ENCODE results near the gene MAB21L2.
A peak's percentile ranks its signal among the peaks of the same experiment; 100 is the strongest.

Gene MAB21L2

GRCh38 chr4:150582873-150583286, 929 bp downstream of the MAB21L2 start:
- peak overlapping the region; percentile 89 for H3K4me3 ChIP-seq (ENCODE audit: low read length)
- no peak for DNase-seq (ENCODE audit: low read depth)
- TF ChIP-seq, protein P1, sequence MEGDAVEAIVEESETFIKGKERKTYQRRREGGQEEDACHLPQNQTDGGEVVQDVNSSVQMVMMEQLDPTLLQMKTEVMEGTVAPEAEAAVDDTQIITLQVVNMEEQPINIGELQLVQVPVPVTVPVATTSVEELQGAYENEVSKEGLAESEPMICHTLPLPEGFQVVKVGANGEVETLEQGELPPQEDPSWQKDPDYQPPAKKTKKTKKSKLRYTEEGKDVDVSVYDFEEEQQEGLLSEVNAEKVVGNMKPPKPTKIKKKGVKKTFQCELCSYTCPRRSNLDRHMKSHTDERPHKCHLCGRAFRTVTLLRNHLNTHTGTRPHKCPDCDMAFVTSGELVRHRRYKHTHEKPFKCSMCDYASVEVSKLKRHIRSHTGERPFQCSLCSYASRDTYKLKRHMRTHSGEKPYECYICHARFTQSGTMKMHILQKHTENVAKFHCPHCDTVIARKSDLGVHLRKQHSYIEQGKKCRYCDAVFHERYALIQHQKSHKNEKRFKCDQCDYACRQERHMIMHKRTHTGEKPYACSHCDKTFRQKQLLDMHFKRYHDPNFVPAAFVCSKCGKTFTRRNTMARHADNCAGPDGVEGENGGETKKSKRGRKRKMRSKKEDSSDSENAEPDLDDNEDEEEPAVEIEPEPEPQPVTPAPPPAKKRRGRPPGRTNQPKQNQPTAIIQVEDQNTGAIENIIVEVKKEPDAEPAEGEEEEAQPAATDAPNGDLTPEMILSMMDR (conservative IDR thresholded peaks at IDR 0.05; ENCODE audit: low read depth, low read length), result no peak

DNA sequence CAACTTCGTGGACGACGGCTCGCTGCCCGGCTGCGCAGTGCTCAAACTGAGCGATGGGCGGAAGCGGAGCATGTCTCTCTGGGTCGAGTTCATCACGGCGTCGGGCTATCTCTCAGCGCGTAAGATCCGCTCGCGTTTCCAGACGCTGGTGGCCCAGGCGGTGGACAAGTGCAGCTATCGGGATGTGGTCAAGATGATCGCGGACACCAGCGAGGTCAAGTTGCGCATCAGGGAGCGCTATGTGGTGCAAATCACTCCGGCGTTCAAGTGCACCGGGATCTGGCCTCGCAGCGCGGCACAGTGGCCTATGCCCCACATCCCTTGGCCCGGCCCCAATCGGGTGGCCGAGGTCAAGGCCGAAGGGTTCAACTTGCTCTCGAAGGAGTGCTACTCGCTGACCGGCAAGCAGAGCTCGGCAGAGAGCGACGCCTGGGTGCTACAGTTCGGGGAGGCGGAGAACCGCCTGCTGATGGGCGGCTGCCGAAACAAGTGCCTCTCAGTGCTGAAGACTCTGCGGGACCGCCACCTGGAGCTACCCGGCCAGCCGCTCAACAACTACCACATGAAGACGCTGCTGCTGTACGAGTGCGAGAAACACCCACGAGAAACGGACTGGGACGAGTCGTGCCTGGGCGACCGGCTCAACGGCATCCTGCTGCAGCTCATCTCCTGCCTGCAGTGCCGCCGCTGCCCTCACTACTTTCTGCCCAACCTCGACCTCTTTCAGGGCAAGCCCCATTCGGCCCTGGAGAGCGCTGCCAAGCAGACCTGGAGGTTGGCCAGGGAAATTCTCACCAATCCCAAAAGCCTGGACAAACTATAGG, 1.5 kb downstream of the MAB21L2 start:
- no peak for DNase-seq (ENCODE audit: low read depth)
- TF ChIP-seq, protein P1 (conservative IDR thresholded peaks at IDR 0.05; ENCODE audit: low read depth, low read length), result no peak
- peak overlapping the region; percentile 89 for H3K4me3 ChIP-seq (ENCODE audit: low read length)

GRCh38 chr4:150584111-150584915, 2.4 kb downstream of the MAB21L2 start:
- TF ChIP-seq, protein P1 (conservative IDR thresholded peaks at IDR 0.05; ENCODE audit: low read depth, low read length), result no peak
- no peak for DNase-seq (ENCODE audit: low read depth)
- peak overlapping the region; percentile 89 for H3K4me3 ChIP-seq (ENCODE audit: low read length)

DNA sequence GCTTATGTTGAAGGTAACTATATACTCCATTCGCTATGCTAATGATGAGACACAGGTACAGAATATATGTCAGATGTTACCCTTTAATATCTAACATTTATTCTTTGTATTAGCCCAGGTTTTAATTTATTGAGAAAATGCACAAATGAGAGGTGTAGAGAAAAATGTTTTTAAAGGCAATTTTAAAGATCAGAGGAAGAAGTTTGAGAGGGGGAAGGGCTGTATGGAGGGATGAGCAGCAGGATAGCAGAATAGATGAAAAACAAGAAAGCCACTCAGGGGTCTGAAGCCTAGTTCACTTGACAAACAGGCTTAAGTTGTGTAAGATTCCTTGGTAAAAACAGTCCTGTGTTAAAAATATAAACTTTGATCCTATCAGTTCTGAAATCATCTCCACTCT, 3.7 kb downstream of the MAB21L2 start:
- TF ChIP-seq, protein P1 (conservative IDR thresholded peaks at IDR 0.05; ENCODE audit: low read depth, low read length), result no peak
- DNase-seq (ENCODE audit: low read depth), result no peak
- peak overlapping the region; percentile 89 for H3K4me3 ChIP-seq (ENCODE audit: low read length)

- no peak for DNase-seq (ENCODE audit: low read depth)
- TF ChIP-seq, protein P1 (conservative IDR thresholded peaks at IDR 0.05; ENCODE audit: low read depth, low read length), result no peak
- H3K4me3 ChIP-seq (ENCODE audit: low read length), result peak overlapping the region; percentile 89
Observed at GRCh38 chr4:150586162-150586810, 4.3 kb downstream of the MAB21L2 start.

DNA sequence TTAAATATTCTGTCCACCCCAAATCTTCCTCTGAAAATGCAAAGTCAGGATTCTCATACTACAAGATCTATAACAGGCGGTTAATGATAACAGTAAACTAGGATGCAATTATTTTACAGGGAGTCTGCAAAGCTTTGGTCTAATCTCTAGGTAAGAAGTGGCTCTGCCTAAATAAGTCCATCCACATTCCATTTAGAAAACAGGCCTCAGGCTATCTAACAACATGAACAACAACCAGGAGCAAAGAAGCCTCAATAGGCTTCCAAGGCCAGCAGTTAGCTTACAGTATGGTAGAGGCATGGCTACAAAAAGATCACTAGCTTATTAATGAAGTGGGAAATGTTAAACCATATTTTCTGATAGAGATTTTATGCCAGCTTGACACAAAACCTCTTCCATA, 6.4 kb downstream of the MAB21L2 start:
- TF ChIP-seq, protein P1 (conservative IDR thresholded peaks at IDR 0.05; ENCODE audit: low read depth, low read length), result no peak
- peak overlapping the region; percentile 89 for H3K4me3 ChIP-seq (ENCODE audit: low read length)
- no peak for DNase-seq (ENCODE audit: low read depth)
